ENCODE data around the gene TRIM40.

GRCh38 chr6:30154709-30155519 lies 19.0 kb downstream of the TRIM40 start:
- TF ChIP-seq CTCF (IDR thresholded peaks at IDR 0.05) (no peak), ZFX (IDR thresholded peaks at IDR 0.05; ENCODE audit: borderline replicate concordance) (no peak)
